Loucy (cell line): ENCODE results near the gene ELOVL1.

Experiments used
- CTCF ChIP-seq: fragments of 200-600 bp; sonication (generic); conservative IDR thresholded peaks from 2 replicates; pipeline ENCODE4 v1.5.1; 2014; ENCODE audit warnings: mild to moderate bottlenecking, antibody characterized with exemption, low read length
- EZH2phosphoT487 ChIP-seq: fragments of 200-600 bp; IDR thresholded peaks from 2 replicates; pipeline ENCODE4 v1.6.1; 2018; ENCODE audit warnings: antibody characterized with exemption, mild to moderate bottlenecking, moderate library complexity, borderline replicate concordance

- TF ChIP-seq CTCF (no peak), EZH2phosphoT487 (no peak)
Measured at GRCh38 chr1:43388613-43389012, 20.8 kb upstream of the ELOVL1 start.
